Erythroblast (primary cell): ENCODE data around the gene PC.
A peak's percentile ranks its signal among the peaks of the same experiment; 100 is the strongest.

ENCODE experiments used
- DNase-seq, 2 experiments: peaks; one replicate each; lab custom pipeline; 2025; lab: John Stamatoyannopoulos, UW
- GATA1 ChIP-seq: IDR thresholded peaks from 2 replicates; pipeline ENCODE4 v1.6.1; 2011; ENCODE audit warnings: low read depth, mild to moderate bottlenecking, control low read depth, low read length, moderate library complexity
- POLR2A ChIP-seq: IDR thresholded peaks from 2 replicates; pipeline ENCODE4 v1.6.1; 2011; ENCODE audit warnings: mild to moderate bottlenecking, low read length

Gene PC

DNA sequence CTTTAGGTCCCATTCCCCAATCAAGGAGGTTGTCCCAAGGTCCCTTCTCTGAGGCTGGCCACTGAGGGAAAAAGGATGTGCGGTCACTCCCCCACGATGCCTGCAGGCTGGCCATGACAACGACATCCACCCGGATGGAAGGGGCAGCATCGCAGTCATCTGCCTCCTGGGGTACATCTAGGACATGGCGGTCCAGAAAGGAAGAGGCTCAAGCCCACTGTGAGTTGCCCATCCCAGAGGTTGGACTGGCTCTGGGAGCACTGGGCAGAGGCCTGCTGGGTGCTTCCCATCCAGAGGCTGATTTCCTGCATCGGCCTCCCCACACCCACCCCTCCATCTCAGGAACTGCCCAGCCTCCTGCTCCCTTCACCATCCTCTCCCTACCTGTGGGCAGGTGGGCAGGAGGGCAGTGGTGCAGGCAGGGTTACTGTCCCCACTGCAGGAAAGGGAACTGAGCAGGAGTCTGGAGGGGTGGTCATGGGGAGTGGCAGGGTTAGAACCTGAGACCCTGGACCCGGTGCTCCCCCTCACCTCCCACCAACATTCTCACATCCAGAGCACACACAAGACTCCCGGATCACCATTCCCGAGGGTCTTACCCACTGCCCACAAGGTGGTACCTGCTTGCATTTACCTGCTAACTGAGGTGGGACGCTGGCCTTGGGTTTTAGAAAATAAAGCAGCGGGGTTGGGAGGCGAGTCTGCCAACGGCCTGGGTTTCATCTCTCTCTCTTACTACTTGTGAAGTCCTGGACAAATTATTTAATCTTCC is 110.5 kb downstream of the PC start:
- DNase-seq, result no peak
- no peak for TF ChIP-seq POLR2A
- TF ChIP-seq GATA1, result no peak

DNA sequence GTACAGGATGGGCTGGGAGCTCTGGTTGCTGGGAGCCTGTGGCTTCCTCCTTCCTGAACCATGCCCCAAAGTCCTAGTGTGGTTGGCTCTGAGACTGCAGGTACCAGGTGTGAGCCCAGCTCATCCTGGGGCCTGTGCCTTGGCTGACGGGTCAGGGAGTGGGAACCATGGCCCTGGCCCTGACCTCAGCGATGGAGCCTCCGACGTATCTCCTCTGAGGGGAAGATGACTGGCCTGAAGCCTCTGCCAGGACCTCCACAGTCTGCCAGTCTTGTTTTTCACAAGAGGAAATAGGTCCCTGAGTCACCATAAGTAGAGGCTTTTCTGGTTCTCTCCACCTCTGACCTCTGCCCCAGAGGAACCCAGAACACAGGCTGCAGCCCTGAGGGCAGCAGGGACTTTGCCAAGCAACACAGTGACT is 111.5 kb downstream of the PC start:
- no peak for TF ChIP-seq POLR2A
- TF ChIP-seq GATA1, result no peak

DNA sequence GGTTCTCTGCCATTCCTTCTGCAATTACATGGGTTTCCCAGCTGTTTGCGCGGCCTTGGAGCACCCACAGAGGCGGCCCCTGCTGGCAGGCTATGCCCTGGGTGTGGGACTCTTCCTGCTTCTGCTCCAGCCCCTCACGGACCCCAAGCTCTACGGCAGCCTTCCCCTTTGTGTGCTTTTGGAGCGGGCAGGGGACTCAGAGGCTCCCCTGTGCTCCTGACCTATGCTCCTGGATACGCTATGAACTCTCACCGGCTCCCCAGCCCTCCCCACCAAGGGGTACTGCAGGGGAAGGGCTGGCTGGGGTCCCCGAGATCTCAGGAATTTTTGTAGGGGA is 112.3 kb downstream of the PC start:
- no peak for DNase-seq
- TF ChIP-seq POLR2A (no peak), GATA1 (no peak)

More for the DNA sequence above, 111.5 kb downstream of the PC start:
- DNase-seq, result no peak

DNA sequence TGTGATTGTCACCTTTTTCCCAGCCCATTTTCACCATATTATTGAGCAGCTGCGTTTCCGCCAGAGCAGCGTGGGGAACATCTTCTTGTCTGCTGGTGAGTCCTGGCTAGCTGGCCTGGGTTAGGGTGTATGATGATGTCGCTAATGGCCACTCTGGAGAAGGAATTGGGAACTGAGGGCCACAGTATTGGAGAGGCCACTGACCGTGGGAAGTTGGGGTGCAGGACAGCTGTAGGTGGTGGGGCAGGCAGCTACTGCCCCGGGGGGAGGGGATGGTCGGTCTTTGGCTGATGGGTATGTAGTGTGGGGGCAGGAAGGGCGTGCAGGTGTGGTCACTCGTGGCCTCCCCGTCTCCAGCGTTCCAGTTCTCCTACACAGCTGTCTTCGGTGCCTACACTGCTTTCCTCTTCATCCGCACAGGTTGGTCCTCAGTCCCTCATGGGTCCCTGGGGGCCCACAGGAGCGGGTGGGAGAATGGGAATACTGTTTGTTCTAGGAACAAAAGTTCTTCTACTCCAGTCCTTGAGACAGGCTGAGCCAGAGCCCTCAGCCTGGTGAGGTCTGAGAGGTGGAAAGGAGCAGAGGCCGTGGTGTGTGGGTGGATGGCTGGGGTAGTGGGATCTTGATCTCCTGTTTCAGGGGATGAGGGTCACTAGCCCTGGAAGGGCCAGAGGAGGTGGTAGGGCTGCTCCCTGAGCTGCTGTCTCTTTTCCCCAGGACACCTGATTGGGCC is 112.9 kb downstream of the PC start:
- TF ChIP-seq POLR2A (no peak), GATA1 (no peak)
- DNase-seq, result no peak

DNA sequence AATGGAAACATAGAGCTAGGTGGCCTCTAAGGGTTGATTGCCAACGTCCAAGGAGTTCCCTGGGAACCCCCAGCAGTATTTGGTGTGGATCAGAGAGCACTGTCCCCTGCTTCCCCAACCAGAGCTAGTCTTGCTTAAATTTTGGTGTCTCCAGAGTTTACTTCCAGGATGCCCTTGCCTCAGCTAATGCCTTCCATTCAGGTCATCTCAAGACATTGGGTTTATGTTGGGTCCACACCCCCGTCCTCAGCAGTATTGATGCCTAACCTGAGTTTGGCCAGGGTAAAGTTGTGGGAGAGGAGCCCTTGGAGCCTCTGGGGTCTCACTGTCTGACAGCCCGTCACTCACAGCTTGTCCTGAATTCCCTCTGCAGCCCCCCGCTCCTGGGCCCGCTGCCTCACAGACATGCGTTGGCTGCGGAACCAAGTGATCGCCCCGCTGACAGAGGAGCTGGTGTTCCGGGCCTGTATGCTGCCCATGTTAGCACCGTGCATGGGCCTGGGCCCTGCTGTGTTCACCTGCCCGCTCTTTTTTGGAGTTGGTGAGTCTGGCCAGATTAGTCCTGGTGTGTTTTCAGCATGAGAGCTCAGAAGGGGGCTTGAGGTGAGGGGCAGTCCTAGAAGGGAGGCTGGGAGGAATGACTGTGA is 113.6 kb downstream of the PC start:
- DNase-seq, result no peak

DNA sequence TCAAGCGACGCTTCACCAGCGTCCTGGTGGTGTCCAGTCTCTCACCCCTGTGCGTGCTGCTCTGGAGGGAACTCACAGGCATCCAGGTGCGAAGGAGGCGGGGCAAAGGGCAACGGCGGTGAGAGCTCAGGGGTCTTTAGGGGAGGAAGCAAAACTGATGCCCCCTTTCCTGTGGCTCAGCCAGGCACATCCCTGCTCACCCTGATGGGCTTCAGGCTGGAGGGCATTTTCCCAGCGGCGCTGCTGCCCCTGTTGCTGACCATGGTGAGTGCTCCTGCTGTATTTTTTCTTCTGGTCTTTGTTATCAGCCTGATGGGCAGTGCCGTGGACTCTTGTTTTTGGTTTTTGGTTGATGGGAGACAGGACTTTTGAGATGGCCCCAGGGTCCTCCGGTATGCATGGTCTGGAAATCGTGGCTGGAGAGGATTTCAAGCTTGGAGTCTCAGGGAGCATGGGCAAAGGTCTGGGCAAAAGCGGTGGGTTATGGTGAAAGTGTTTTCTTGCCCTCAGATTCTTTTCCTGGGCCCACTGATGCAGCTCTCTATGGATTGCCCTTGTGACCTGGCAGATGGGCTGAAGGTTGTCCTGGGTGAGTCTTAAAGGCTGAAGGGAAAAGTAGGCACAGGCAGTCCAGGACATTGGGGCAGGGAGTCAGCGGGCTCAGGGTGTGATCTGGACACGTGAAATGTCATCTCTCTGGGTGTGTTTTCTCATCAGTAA is 114.2 kb downstream of the PC start:
- DNase-seq, result no peak
- TF ChIP-seq POLR2A (no peak), GATA1 (no peak)

More for the DNA sequence above, 113.6 kb downstream of the PC start:
- TF ChIP-seq GATA1, result no peak
- TF ChIP-seq POLR2A, result no peak

DNA sequence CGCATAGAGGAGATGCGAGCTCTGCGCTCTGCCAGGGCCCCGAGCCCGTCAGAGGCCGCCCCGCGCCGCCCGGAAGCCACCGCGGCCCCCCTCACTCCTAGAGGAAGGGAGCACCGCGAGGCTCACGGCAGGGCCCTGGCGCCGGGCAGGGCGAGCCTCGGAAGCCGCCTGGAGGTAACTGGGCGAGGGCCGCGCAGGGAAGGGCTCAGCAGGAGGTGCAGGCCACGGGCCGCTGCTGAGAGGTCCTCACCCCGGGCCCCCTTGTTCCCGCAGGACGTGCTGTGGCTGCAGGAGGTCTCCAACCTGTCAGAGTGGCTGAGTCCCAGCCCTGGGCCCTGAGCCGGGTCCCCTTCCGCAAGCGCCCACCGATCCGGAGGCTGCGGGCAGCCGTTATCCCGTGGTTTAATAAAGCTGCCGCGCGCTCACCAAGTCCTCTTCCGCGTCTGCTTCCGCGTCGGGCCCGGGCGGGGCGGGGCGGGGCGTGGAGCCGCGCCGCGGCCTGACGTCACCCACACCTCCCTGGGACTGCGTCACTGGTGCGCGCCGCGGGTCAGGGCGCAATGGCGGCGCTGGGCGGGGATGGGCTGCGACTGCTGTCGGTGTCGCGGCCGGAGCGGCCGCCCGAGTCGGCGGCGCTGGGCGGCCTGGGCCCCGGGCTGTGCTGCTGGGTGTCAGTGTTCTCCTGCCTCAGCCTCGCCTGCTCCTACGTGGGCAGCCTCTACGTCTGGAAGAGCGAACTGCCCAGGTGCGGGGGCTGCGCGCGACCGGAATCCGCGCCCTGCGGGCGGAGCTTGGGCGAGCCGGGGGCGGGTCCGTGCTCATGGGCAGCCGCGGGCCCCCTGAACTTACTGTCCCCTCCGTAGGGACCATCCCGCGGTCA is 115.0 kb downstream of the PC start, which contains the start of gene RCE1:
TSS of gene RCE1 (plus strand) at position 546 of the 880 bp plus-strand sequence. CDS start at position 561, 15 bp downstream.
- TF ChIP-seq GATA1 (no peak), POLR2A (peak; percentile 95)
- peak; percentile 95 to 98 for DNase-seq

DNA sequence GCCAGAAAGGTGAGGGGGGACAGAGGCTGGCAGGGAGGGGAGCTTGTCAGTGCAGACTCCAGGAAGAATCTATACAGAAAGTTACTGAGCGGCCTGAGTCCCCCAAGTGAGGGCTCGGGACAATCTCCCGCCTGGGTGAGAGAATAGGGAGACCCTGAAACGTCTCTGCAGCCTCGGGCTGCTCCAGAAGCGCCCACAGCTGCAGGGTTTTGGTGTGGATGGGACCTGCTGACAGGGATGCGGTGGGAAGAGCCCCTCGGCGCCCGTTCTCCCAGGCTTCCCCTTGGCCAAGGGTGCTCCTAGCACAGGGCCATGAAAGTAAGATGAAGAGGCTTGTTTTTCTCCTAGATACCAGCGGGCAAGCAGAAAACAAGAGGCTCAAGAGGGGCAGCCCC is 115.7 kb downstream of the PC start:
- TF ChIP-seq GATA1 (no peak), POLR2A (no peak)
- DNase-seq, result no peak

DNA sequence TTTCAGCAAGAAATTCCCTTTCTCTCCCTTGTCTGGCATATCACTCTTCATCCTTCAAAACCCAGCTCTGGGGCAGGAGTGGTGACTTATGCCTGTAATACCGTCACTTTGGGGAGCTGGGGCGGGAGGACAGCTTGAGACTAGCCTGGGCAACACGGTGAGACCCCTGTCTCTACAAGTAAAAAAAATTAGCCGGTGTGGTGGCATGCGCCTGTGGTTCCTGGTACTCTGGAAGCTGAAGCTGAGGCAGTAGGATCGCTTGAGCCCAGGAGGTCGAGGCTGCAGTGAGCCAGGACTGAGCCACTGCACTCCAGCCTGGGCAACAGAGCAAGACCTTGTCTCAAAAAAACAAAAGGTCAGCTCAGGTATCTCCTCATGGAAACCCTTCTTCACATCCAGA is 116.3 kb downstream of the PC start:
- DNase-seq, result no peak
- TF ChIP-seq POLR2A, result no peak
- TF ChIP-seq GATA1, result no peak

DNA sequence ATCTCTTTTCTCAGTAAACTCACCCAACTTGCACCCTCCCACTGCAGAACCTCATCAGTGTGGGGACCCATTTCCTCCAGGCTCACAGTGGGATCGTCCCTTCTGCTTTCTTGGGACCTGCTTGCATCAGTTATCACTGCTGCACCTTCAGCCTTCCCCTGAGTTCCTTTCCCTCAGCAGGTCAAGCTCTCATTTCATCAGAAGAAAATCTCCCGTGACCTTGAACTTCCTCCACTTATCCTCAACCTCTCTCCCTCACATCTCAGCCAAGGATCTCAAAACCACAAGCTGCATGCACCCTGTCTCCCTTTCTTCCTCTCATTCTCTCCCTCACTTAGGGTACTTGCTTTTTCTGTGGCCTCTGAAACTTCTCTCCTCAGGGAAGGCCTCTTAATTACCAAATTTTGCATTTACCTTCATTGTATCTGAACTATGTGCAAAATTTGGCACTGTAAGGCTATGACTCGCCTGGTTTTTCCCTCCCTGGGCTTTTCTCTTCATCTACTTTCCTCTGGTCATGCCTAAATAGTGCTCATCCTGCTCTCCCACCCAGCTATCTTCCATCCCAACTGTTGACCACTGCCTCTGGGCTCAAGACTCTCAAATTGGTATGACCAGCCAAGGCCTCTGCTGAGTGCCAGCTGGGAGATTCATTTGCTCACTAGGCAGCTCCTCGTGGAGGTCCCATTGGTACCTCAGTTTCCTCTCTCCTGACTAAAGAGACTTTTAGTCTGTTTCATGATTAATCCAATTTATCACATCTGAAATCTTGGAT is 117.7 kb downstream of the PC start:
- no peak for DNase-seq
- TF ChIP-seq POLR2A (no peak), GATA1 (no peak)

DNA sequence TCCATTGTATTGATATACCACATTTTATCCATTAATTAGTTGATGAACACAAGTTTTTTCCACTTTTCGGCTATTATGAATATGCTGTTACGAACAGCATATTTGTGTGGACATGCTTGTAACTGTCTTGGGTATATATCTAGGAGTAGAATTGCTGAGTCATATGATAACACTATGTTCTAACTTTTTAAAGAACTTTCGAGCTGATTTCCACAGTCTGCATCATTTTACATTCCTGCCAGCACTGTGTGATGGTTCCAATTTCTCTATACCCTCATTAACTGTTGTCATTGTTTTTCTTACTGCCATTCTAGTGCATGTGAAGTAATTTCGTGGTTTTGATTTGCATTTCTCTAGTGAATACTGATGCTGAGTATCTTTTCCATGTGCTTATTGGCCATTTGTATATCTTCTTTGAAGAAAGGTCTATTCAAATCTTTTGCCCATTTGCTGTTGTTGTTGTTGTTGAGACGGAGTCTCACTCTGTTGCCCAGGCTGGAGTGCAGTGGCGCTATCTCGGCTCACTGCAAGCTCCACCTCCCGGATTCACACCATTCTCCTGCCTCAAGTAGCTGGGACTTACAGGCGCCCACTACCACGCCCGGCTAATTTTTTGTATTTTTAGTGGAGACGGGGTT is 122.3 kb downstream of the PC start:
- no peak for TF ChIP-seq GATA1
- TF ChIP-seq POLR2A, result peak; percentile 47
- DNase-seq, result peak; percentile 50 to 80
